OCI-LY7 (cell line): ENCODE results near the gene ASB13.

Source experiments
- EZH2phosphoT487 ChIP-seq: fragments of 200-600 bp; sonication (generic); IDR thresholded peaks from 2 replicates; pipeline ENCODE4 v1.6.1; 2018; ENCODE audit warnings: low read depth, borderline replicate concordance, mild to moderate bottlenecking, mixed run types, antibody characterized with exemption, low read length, moderate library complexity, mixed read lengths
- TF ChIP-seq, protein P1 (sequence below): fragments of 200-600 bp; sonication (generic); conservative IDR thresholded peaks from 2 replicates; pipeline ENCODE4 v1.5.1; 2014; ENCODE audit warnings: mild to moderate bottlenecking, antibody characterized with exemption, low read length, moderate library complexity, mixed read lengths

GRCh38 chr10:5630112-5630436 lies 36.3 kb downstream of the ASB13 start:
- TF ChIP-seq, protein P1, sequence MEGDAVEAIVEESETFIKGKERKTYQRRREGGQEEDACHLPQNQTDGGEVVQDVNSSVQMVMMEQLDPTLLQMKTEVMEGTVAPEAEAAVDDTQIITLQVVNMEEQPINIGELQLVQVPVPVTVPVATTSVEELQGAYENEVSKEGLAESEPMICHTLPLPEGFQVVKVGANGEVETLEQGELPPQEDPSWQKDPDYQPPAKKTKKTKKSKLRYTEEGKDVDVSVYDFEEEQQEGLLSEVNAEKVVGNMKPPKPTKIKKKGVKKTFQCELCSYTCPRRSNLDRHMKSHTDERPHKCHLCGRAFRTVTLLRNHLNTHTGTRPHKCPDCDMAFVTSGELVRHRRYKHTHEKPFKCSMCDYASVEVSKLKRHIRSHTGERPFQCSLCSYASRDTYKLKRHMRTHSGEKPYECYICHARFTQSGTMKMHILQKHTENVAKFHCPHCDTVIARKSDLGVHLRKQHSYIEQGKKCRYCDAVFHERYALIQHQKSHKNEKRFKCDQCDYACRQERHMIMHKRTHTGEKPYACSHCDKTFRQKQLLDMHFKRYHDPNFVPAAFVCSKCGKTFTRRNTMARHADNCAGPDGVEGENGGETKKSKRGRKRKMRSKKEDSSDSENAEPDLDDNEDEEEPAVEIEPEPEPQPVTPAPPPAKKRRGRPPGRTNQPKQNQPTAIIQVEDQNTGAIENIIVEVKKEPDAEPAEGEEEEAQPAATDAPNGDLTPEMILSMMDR: no peak; the same call in none of the 2 replicates
- no peak for TF ChIP-seq EZH2phosphoT487
